Liver (tissue), 3 donors: ENCODE results near the gene WHAMM.

Source experiments
- ATF3 ChIP-seq: IDR thresholded peaks from 2 replicates; pipeline ENCODE4 v1.6.1; 2016; ENCODE audit warnings: antibody characterized with exemption
- CTCF ChIP-seq: fragments of 150-350 bp; IDR thresholded peaks from 2 replicates; pipeline ENCODE4 v1.5.1; 2017; ENCODE audit warnings: improper control_type of control experiment, low read depth, low read length; ENCODE audit not compliant: missing input control
- FOXA1 ChIP-seq: IDR thresholded peaks from 2 replicates; pipeline ENCODE4 v1.6.1; 2016; ENCODE audit warnings: antibody characterized with exemption
- RAD21 ChIP-seq, 2 donors: IDR thresholded peaks; 2 replicates each; pipeline ENCODE4 v1.6.1; 2016; ENCODE audit warnings: antibody characterized with exemption in 2 of 2, mild to moderate bottlenecking in 2 of 2
- REST ChIP-seq: IDR thresholded peaks from 2 replicates; pipeline ENCODE4 v1.6.1; 2016; ENCODE audit warnings: antibody characterized with exemption, mild to moderate bottlenecking
- TAF1 ChIP-seq: conservative IDR thresholded peaks from 2 replicates; pipeline ENCODE4 v1.6.1; 2016; ENCODE audit warnings: antibody characterized with exemption, mild to moderate bottlenecking
- YY1 ChIP-seq: IDR thresholded peaks from 2 replicates; pipeline ENCODE4 v1.6.1; 2016; ENCODE audit warnings: antibody characterized with exemption, mild to moderate bottlenecking
- donor health status: healthy.
- donor health status: healthy.

- no peak for TF ChIP-seq CTCF
- no peak for TF ChIP-seq ATF3
- TF ChIP-seq FOXA1: no peak
- TF ChIP-seq TAF1: no peak
- TF ChIP-seq RAD21 (IDR thresholded peaks at IDR 0.05): no peak
- no peak for TF ChIP-seq YY1
- no peak for TF ChIP-seq REST
These were observed 73.0 kb downstream of the WHAMM start for GRCh38 chr15:82882273-82882928.
